ENCODE data around the gene ASB10.

ASB10 gene

GRCh38 chr7:151132461-151133205, 54.4 kb downstream of the ASB10 start:
- peaks cover 2 to 99% (median 94%) of the 10 kb centered on the region in 5 donors for H3K36me3 ChIP-seq (ENCODE audit: control insufficient read depth in 5 of 5, insufficient read depth in 5 of 5, low read length in 5 of 5)
- no peak overlapping the region for H3K9ac ChIP-seq (ENCODE audit: low read length in 5 of 5)
- no peak overlapping the region for H3K4me3 ChIP-seq (ENCODE audit: low read depth in 1 of 5, low read length in 5 of 5)

GRCh38 chr7:151131592-151132293, 55.3 kb downstream of the ASB10 start:
- Histone ChIP-seq H3K27me3 (ENCODE audit: control insufficient read depth in 5 of 5, insufficient read depth in 4 of 5, low read length in 5 of 5) (no peaks in the 10 kb centered on the region), H3K27ac (ENCODE audit: low read depth, low read length) (no peak overlapping the region), H3K4me1 (ENCODE audit: control insufficient read depth in 5 of 5, insufficient read depth in 5 of 5, low read length in 5 of 5) (no peaks in the 10 kb centered on the region), H3K4me3 (ENCODE audit: low read depth in 1 of 5, low read length in 5 of 5) (no peak overlapping the region), H3K9me3 (ENCODE audit: control insufficient read depth in 5 of 5, low read length in 5 of 5) (no peaks in the 10 kb centered on the region), H3K36me3 (ENCODE audit: control insufficient read depth in 5 of 5, insufficient read depth in 5 of 5, low read length in 5 of 5) (peaks cover 2 to 98% (median 87%) of the 10 kb centered on the region in 5 donors), H3K9ac (ENCODE audit: low read length in 5 of 5) (no peak overlapping the region)

More at GRCh38 chr7:151132461-151133205, 54.4 kb downstream of the ASB10 start:
- no peaks in the 10 kb centered on the region for H3K27me3 ChIP-seq (ENCODE audit: control insufficient read depth in 5 of 5, insufficient read depth in 4 of 5, low read length in 5 of 5)
- H3K27ac ChIP-seq (ENCODE audit: low read depth, low read length), result no peak overlapping the region
- H3K4me1 ChIP-seq (ENCODE audit: control insufficient read depth in 5 of 5, insufficient read depth in 5 of 5, low read length in 5 of 5), result no peaks in the 10 kb centered on the region
- no peaks in the 10 kb centered on the region for H3K9me3 ChIP-seq (ENCODE audit: control insufficient read depth in 5 of 5, low read length in 5 of 5)

GRCh38 chr7:151131224-151131591, 55.8 kb downstream of the ASB10 start:
- Histone ChIP-seq H3K36me3 (ENCODE audit: control insufficient read depth in 5 of 5, insufficient read depth in 5 of 5, low read length in 5 of 5) (peaks cover 0 to 96% (median 82%) of the 10 kb centered on the region in 5 donors), H3K27ac (ENCODE audit: low read depth, low read length) (no peak overlapping the region), H3K9ac (ENCODE audit: low read length in 5 of 5) (no peak overlapping the region)

GRCh38 chr7:151130741-151131157, 56.3 kb downstream of the ASB10 start:
- peaks cover 0 to 3% (median under 1%) of the 10 kb centered on the region in 5 donors for H3K4me1 ChIP-seq (ENCODE audit: control insufficient read depth in 5 of 5, insufficient read depth in 5 of 5, low read length in 5 of 5)
- no peaks in the 10 kb centered on the region for H3K27me3 ChIP-seq (ENCODE audit: control insufficient read depth in 5 of 5, insufficient read depth in 4 of 5, low read length in 5 of 5)
- H3K9ac ChIP-seq (ENCODE audit: low read length in 5 of 5), result no peak overlapping the region
- H3K36me3 ChIP-seq (ENCODE audit: control insufficient read depth in 5 of 5, insufficient read depth in 5 of 5, low read length in 5 of 5), result peaks cover 0 to 91% (median 78%) of the 10 kb centered on the region in 5 donors
- no peaks in the 10 kb centered on the region for H3K9me3 ChIP-seq (ENCODE audit: control insufficient read depth in 5 of 5, low read length in 5 of 5)
- no peak overlapping the region for H3K27ac ChIP-seq (ENCODE audit: low read depth, low read length)
- H3K4me3 ChIP-seq (ENCODE audit: low read depth in 1 of 5, low read length in 5 of 5), result no peak overlapping the region

More at GRCh38 chr7:151131224-151131591, 55.8 kb downstream of the ASB10 start:
- no peaks in the 10 kb centered on the region for H3K27me3 ChIP-seq (ENCODE audit: control insufficient read depth in 5 of 5, insufficient read depth in 4 of 5, low read length in 5 of 5)
- H3K4me3 ChIP-seq (ENCODE audit: low read depth in 1 of 5, low read length in 5 of 5), result no peak overlapping the region
- no peaks in the 10 kb centered on the region for H3K9me3 ChIP-seq (ENCODE audit: control insufficient read depth in 5 of 5, low read length in 5 of 5)
- H3K4me1 ChIP-seq (ENCODE audit: control insufficient read depth in 5 of 5, insufficient read depth in 5 of 5, low read length in 5 of 5), result no peaks in the 10 kb centered on the region

GRCh38 chr7:151129960-151130591, 57.0 kb downstream of the ASB10 start:
- H3K36me3 ChIP-seq (ENCODE audit: control insufficient read depth in 5 of 5, insufficient read depth in 5 of 5, low read length in 5 of 5), result peaks cover 0 to 89% (median 72%) of the 10 kb centered on the region in 5 donors
- H3K4me1 ChIP-seq (ENCODE audit: control insufficient read depth in 5 of 5, insufficient read depth in 5 of 5, low read length in 5 of 5), result peaks cover 0 to 9% (median 7%) of the 10 kb centered on the region in 5 donors

GRCh38 chr7:151129117-151129959, 57.7 kb downstream of the ASB10 start:
- Histone ChIP-seq H3K4me1 (ENCODE audit: control insufficient read depth in 5 of 5, insufficient read depth in 5 of 5, low read length in 5 of 5) (peaks cover 0 to 11% (median 9%) of the 10 kb centered on the region in 5 donors), H3K27ac (ENCODE audit: low read depth, low read length) (no peak overlapping the region), H3K9ac (ENCODE audit: low read length in 5 of 5) (no peak overlapping the region), H3K9me3 (ENCODE audit: control insufficient read depth in 5 of 5, low read length in 5 of 5) (no peaks in the 10 kb centered on the region), H3K4me3 (ENCODE audit: low read depth in 1 of 5, low read length in 5 of 5) (no peak overlapping the region), H3K36me3 (ENCODE audit: control insufficient read depth in 5 of 5, insufficient read depth in 5 of 5, low read length in 5 of 5) (peaks cover 0 to 89% (median 72%) of the 10 kb centered on the region in 5 donors), H3K27me3 (ENCODE audit: control insufficient read depth in 5 of 5, insufficient read depth in 4 of 5, low read length in 5 of 5) (no peaks in the 10 kb centered on the region)

More at GRCh38 chr7:151129960-151130591, 57.0 kb downstream of the ASB10 start:
- Histone ChIP-seq H3K27me3 (ENCODE audit: control insufficient read depth in 5 of 5, insufficient read depth in 4 of 5, low read length in 5 of 5) (no peaks in the 10 kb centered on the region), H3K9me3 (ENCODE audit: control insufficient read depth in 5 of 5, low read length in 5 of 5) (no peaks in the 10 kb centered on the region), H3K9ac (ENCODE audit: low read length in 5 of 5) (no peak overlapping the region), H3K27ac (ENCODE audit: low read depth, low read length) (no peak overlapping the region), H3K4me3 (ENCODE audit: low read depth in 1 of 5, low read length in 5 of 5) (no peak overlapping the region)

GRCh38 chr7:151128716-151129115, 58.3 kb downstream of the ASB10 start:
- peaks cover 0 to 11% (median 9%) of the 10 kb centered on the region in 5 donors for H3K4me1 ChIP-seq (ENCODE audit: control insufficient read depth in 5 of 5, insufficient read depth in 5 of 5, low read length in 5 of 5)

GRCh38 chr7:151128144-151128543, 58.9 kb downstream of the ASB10 start:
- Histone ChIP-seq H3K27me3 (ENCODE audit: control insufficient read depth in 5 of 5, insufficient read depth in 4 of 5, low read length in 5 of 5) (no peaks in the 10 kb centered on the region), H3K9ac (ENCODE audit: low read length in 5 of 5) (no peak overlapping the region), H3K36me3 (ENCODE audit: control insufficient read depth in 5 of 5, insufficient read depth in 5 of 5, low read length in 5 of 5) (peaks cover 0 to 89% (median 72%) of the 10 kb centered on the region in 5 donors), H3K4me3 (ENCODE audit: low read depth in 1 of 5, low read length in 5 of 5) (no peak overlapping the region), H3K27ac (ENCODE audit: low read depth, low read length) (no peak overlapping the region), H3K9me3 (ENCODE audit: control insufficient read depth in 5 of 5, low read length in 5 of 5) (no peaks in the 10 kb centered on the region), H3K4me1 (ENCODE audit: control insufficient read depth in 5 of 5, insufficient read depth in 5 of 5, low read length in 5 of 5) (peaks cover 0 to 11% (median 9%) of the 10 kb centered on the region in 5 donors)

More at GRCh38 chr7:151128716-151129115, 58.3 kb downstream of the ASB10 start:
- H3K36me3 ChIP-seq (ENCODE audit: control insufficient read depth in 5 of 5, insufficient read depth in 5 of 5, low read length in 5 of 5), result peaks cover 0 to 89% (median 72%) of the 10 kb centered on the region in 5 donors
- H3K9me3 ChIP-seq (ENCODE audit: control insufficient read depth in 5 of 5, low read length in 5 of 5), result no peaks in the 10 kb centered on the region
- H3K27me3 ChIP-seq (ENCODE audit: control insufficient read depth in 5 of 5, insufficient read depth in 4 of 5, low read length in 5 of 5), result no peaks in the 10 kb centered on the region
- no peak overlapping the region for H3K27ac ChIP-seq (ENCODE audit: low read depth, low read length)
- no peak overlapping the region for H3K9ac ChIP-seq (ENCODE audit: low read length in 5 of 5)
- H3K4me3 ChIP-seq (ENCODE audit: low read depth in 1 of 5, low read length in 5 of 5), result no peak overlapping the region

GRCh38 chr7:151126491-151127137, 60.4 kb downstream of the ASB10 start:
- no peaks in the 10 kb centered on the region for H3K27me3 ChIP-seq (ENCODE audit: control insufficient read depth in 5 of 5, insufficient read depth in 4 of 5, low read length in 5 of 5)
- no peaks in the 10 kb centered on the region for H3K9me3 ChIP-seq (ENCODE audit: control insufficient read depth in 5 of 5, low read length in 5 of 5)
- H3K27ac ChIP-seq (ENCODE audit: low read depth, low read length), result no peak overlapping the region
- H3K4me1 ChIP-seq (ENCODE audit: control insufficient read depth in 5 of 5, insufficient read depth in 5 of 5, low read length in 5 of 5), result peaks cover 0 to 11% (median 9%) of the 10 kb centered on the region in 5 donors
- H3K36me3 ChIP-seq (ENCODE audit: control insufficient read depth in 5 of 5, insufficient read depth in 5 of 5, low read length in 5 of 5), result peaks cover 0 to 89% (median 63%) of the 10 kb centered on the region in 5 donors
- no peak overlapping the region for H3K4me3 ChIP-seq (ENCODE audit: low read depth in 1 of 5, low read length in 5 of 5)
- H3K9ac ChIP-seq (ENCODE audit: low read length in 5 of 5), result no peak overlapping the region

All from subcutaneous abdominal adipose tissue (tissue), 5 donors.